Activated CD4-positive, alpha-beta T cell treated with anti-CD3 and anti-CD28 coated beads, Interleukin-2, Interleukin-4, amounts not matched to agents 100 ng/mL and 50 ng/mL, durations not matched to agents 16 hours and 8 hours (primary cell): ENCODE measurements around the gene RFX6.
A peak's percentile ranks its signal among the peaks of the same experiment; 100 is the strongest.

Source experiments
- DNase-seq: peaks from one replicate; pipeline ENCODE4 v3.0.0-alpha.2; 2020; ENCODE audit warnings: low spot score

The RFX6 gene

DNA sequence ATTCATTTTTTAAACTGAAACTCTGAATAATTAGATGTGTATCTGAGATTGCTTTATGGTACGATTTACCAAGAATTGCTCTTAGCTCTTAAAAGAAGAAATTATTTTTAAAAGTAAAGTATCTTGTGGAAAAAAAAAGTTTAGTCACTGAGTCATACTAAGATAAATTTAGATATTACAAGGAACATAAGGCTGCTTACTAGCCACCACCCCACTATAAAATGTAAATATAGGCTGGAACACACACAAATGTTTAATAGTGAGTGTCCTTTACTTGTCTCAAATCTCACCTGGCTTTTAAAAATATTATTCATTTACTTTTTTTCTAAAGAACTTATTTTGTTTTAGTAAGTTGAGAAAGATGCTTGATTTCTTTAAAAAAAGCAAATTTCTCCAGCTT lies 17.6 kb downstream of the RFX6 start:
- no peak for DNase-seq

DNA sequence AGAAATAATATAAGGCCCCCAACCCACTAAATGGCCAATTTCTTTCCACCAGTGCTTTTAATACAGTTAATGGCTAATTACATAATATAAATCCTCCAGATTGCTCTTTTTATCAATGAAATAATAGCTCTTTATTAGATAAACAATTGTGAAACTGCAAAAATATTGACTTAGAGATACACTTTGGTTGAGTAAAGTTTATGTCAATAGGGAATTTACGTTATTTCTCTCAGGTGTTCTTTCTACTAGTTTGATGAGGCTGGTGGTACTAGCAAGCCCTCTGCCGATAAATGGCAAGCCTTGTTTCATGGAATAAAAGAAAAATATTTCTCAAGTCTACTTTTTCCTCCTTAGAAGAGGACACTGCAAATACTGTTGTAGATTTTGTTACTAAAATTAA lies 18.9 kb downstream of the RFX6 start:
- DNase-seq, result no peak

DNA sequence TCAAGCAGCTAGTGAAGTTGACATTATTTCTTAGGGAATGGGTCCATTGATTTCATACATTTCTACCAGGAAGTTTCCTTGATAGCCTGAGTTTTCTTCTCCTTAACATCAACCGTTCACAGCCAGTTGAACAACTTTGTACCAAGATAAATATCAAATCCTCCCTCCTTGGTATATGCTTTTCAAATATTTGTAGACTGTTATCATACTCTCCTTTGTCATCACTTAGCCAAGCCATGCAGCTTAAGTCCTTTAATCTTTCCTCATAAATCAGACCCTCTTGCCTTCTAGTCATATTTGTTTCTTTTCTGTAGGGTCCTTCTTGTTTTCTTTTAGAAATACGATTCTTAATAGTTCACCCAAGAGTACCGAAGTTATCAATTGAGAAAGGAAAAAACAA lies 25.6 kb downstream of the RFX6 start:
- DNase-seq, result no peak

DNA sequence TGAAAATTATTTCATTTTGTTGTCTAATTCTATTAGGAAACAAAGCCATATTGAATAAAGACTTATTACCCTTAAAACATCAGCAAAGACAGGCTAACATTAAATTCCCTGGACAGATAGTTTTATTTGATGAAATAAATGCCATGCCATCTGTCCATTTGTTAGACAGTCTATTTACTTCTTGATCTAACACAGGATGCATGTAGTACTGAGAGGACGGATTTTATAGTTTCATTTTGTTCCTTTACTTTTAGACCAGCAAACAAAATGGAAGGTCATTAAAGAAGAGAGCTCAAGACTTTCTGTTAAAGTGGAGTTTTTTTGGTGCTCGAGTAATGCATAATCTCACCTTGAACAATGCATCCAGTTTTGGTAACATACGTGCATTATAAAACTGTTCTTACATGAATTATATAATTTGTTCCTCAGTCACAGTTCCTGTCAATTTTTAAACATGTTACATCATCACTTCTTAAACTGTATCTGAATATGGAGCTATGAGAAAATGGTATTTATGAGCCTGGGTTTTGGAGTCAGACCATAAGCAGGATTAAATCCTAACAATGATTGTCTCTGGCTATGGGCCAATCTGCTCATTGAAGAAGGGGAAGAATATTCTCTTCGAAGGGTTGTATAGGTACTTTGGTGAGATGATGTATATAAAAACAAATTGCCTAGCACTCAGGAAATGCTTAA lies 46.0 kb downstream of the RFX6 start:
- DNase-seq, result no peak

DNA sequence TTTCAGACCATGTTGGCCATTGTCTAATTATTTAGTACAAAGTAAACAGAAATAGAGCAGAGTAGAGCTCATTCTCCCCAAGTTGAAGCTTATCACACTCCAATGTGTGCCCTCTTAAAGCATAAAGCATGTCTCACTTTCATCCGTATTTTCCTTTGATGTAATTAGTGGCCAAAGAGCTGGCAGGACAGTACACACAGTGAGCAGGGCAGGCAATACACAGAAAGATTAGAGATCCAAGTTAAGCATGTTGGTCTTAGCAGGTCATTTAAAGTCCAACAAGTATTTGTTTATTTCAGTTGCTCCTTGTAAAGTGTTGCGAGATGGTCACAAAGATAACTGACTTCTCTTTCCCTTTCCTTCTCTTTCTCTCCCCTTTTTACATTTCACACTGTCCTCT lies 47.2 kb downstream of the RFX6 start:
- no peak for DNase-seq

DNA sequence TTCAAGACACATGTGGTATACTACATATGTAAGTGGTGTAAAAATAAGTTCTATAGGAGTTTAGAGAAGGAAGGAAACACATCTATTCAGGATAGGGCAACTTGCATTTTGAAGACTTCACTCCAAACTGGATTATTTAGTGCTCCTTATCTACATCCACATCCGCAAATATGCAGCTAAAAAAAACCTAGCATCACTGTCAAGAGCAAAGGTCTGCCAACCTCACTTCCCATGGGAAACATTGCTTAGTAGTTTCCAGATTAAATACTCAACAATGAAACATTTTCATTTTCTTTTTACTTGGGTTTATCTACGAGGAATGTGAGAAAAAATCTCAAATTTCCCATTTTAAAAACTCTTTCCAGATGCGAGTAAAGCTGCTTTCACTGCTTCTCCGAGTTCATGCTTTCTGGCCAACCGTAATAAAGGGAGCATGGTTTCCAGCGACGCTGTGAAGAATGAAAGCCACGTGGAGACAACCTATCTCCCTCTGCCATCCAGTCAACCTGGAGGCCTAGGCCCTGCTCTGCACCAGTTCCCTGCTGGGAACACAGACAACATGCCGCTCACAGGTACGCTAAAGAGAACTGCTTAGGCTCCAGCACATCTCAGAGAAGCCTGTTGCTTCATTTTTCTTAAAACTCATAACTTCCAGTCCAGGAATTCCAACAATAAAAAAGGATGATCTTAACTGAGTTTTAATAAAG lies 48.2 kb downstream of the RFX6 start:
- DNase-seq, result no peak

DNA sequence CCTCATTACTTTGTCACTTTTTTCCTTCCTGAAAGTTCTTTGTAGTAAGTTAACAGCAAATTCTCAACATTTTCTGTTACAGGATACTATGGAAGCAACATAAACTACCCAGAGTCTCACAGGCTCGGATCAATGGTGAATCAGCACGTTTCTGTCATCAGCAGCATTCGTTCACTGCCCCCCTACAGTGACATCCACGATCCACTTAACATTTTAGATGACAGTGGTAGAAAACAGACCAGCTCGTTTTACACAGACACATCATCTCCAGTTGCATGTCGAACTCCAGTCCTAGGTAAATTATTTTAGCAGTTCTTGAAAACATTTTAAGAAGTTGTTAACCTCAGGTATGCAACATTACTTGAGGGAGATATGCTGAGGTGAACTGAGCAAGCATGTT lies 51.6 kb downstream of the RFX6 start:
- no peak for DNase-seq

DNA sequence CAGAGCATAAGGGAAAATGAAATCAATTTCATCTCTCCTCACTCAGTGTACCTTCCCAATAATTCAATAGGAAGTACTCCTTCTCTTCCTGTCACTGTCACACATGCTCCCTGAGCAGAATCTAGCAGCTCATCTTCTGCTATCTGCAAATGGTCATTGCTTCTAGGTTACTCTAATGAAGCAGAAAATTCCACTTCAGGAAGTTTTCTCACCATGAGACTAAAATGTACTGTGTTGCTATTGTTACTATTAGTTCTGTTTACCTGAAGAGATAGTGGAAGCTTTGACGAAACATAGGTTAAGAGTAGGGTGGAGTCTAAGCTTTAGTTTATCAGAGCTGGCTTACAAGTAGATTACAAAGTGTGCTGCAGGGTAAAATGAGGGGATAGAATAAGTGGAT lies 52.8 kb downstream of the RFX6 start:
- no peak for DNase-seq

DNA sequence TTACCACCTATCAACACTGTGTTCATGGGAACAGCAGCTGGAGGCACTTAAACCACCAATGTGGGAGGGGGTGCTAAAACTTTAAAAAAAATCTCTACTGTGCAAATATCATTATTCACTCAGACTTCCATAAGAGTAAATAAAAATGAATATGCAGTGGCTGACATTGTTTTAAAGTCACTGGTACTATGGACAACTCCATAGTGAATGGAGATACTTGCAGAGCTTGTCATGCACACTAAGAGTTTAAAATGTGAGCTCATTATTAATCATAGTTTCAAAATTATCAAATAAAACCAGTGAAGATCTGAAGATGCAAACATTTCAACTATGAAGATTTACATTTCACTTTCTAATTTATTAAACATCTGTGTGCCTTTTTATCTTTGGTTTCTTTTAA lies 54.4 kb downstream of the RFX6 start:
- DNase-seq, result no peak

DNA sequence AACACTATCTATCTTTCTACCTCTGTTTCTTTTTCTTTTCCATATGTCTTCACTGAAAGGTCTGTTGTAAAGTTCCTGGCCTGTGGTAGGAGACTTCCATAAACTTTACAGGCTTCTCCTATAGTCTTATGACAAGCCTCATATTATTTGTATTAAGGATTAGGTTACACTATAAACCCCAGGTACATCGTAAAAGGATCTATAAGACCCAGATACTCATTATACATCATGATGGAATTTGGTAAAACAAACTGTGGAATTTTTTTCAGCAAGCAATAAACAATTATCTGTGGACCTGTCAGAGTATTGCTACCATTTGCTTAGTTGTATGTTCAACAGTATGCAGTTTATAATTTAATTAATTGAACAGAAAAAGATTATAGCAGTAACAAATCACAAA lies 55.5 kb downstream of the RFX6 start:
- no peak for DNase-seq

DNA sequence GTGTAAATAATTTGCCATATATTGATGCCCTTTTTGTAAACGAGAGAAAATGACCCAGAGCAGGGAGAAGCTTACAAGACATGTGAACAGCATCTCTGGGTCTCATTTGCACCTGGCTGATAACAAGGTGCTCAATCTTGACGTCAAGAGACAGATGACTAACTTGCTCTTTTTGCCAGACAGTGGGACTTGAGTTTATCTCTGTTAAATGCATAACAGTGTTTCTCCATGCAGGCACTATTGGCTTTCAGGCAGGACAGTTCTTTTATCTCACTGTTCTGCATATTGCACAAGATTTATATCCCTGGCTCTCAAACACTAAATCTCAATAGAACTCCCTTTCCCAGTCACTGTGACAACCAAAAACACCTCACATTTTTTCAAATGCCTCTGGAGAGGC lies 56.4 kb downstream of the RFX6 start:
- DNase-seq, result no peak

DNA sequence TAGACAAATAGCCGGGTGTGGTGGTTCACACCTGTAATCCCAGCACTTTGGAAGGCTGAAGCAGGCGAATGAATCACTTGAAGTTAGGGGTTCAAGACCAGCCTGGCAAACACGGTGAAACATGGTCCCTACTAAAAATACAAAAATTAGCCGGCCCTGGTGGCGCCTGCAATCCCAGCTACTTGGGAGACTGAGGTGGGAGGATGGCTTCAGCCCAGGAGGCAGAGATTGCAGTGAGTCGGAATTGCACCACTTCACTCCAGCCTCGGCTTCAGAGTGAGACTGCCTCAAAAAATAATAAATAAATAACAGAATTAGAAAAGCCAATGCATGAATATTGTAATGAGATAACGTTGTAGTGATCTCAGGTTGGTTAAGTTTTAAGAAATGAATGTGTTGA lies 61.3 kb downstream of the RFX6 start:
- no peak for DNase-seq

DNA sequence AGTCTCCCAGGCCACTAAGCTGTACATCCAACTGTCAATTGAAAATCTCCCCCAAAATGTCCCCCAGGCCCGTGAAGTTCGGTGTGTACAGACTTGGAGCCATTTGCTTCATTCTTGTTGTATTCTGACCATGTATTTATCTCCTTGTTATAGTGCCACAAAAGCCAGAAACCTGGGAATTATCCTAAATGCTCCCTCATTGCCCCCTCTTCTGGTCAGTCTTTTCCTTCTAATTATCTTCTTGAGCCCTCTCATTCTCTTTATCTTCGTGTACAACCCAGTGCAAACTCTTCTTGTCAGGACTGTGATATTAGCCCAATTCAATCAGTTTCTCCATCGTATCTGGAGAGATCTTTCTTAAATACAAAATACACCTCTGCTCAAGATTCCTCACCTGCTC lies 64.7 kb downstream of the RFX6 start:
- no peak for DNase-seq

DNA sequence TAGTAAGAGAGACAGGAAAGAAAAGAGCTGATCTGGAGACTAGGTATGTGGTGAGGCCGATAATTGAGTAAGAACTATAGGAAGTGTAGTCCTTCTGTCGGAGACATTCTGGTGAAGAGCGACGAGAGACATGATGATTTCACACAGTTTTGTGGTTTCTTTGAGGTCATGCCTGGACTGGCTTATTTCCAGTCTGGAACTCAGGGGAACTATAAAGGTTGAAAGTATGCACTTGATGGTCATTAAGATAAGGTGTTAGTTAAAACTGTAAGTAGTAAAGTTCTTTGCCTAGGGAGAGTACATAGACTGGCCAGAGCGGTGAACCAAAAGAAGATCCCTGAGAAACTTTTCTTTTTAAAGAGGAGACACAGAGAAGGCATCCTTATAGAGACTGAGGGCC lies 68.8 kb downstream of the RFX6 start:
- DNase-seq, result no peak

DNA sequence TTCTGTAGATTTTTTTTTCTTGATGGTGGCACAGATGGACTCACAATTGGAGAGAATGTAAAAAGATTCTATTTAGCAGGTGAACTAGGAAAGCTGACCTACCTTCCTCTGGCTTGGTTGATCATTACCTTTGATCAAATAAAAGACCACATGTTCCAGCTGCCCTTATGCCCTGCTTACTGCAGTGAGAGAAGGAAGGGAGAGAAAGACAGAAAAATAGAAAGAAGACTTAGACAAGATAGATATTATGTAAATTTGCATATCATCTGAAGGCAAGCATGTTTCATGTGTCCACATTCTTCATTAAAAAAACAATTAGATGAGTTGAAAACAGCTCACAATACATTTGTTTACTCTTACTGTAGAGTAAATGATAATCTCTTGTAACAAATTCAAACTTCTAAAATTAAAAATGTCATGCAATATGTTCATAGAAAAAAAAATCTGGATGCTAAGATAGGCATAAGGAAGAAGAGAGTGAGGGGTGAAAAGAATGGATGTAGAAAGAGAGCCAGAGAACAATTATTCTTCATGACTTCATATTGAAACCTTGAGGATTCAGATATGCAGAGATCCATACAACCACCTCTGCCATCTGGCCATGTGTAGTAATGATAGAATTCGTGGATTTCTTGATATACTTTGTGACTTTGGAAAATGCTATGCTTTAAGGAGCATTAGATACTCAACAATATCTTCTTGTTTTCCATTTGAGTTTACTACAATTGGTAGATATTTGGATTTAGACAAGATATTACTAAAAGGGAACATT lies 71.7 kb downstream of the RFX6 start:
- no peak for DNase-seq

DNA sequence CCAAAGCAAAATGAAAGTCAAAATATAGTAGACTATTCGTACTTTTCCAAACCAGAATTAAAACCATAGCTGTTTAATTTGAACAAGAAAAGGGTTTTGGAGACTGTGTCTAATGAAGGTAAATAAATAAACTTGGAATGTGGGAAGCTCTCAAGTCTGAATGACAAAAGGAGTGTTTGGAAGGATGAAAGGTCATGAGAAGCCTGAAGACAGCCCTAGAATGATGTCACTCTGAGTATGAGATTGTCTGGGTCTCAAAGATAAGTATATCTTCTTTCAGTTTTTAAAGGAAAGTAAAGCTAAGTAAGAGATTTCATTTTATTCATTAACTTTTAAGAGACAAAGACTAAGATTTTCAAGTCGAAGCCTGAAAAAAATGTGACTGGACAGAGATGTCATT lies 72.9 kb downstream of the RFX6 start:
- DNase-seq, result no peak

DNA sequence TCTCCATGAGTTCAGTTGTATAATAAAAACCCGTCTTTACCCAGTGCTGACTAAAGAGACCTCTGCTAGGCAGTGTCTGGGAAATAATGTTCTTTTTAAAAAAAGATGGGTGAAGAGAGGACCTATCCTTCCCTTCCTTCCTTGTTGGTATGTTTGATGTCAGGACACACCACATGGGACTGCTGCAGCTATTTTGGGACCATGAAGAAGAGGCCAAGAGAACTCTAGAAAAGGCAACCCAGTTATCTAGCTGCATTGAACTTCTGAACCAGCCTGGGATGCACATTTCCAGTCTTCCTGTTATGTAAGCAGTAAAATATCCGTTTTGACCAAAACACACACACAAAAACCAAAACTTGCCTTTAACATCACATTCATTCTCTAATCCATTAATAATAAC lies 77.3 kb downstream of the RFX6 start:
- DNase-seq, result no peak

DNA sequence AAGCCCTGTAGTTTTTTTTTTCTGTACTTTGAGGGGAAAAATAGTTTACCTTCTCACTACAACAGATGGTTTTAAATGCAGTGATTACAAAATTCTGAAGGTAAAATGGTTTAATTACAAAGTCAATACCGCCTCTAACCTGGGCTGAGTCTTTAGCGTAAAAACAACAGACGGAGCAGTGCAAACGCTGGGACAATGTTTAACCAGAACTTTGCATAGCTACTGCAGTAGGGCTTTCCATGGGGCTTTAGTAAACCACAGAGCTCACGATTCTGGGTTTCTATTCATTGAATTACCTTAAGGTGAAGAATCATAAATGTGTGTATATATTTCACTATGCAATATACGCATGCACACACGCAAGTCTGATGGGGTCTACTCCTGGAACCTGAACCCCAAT lies 77.9 kb downstream of the RFX6 start:
- DNase-seq, result no peak

DNA sequence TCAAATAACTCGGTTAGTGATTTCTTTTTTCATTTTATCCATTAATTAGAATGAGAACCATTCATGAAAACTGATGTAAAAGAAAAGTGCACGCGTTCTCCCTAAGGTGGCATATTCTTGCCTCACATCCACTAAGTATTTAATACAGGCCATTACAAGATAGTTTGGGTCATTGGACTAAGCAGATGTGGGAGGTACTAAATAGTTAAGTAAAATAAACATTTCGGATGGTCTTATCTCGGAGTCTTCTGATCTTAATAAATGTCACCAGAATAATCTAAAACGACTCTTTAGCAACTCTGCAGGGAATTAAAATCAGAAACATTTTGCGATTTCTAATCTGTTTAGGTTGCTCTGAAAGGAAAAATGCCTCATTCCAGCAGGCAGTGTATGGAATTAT lies 78.7 kb downstream of the RFX6 start:
- DNase-seq, result no peak

DNA sequence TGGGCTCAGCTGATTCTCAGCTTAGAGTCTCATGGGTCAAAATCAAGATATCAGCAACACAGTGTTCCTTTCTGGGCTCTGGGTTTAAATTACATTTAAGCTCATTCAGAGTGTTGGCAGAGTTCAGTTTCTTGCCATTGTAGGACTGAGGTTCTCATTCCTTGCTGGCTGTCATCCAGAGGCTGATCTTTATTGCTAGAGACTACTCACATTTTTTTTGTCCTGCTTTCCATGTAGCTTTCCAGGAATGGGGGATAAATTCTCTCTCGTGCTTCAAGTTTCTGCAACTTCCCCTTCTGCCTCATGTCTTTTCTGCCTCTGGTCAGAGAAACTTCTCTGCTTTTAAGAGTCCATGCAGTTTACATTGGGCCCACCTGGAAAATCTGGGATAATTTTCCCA lies 86.9 kb downstream of the RFX6 start:
- no peak for DNase-seq

DNA sequence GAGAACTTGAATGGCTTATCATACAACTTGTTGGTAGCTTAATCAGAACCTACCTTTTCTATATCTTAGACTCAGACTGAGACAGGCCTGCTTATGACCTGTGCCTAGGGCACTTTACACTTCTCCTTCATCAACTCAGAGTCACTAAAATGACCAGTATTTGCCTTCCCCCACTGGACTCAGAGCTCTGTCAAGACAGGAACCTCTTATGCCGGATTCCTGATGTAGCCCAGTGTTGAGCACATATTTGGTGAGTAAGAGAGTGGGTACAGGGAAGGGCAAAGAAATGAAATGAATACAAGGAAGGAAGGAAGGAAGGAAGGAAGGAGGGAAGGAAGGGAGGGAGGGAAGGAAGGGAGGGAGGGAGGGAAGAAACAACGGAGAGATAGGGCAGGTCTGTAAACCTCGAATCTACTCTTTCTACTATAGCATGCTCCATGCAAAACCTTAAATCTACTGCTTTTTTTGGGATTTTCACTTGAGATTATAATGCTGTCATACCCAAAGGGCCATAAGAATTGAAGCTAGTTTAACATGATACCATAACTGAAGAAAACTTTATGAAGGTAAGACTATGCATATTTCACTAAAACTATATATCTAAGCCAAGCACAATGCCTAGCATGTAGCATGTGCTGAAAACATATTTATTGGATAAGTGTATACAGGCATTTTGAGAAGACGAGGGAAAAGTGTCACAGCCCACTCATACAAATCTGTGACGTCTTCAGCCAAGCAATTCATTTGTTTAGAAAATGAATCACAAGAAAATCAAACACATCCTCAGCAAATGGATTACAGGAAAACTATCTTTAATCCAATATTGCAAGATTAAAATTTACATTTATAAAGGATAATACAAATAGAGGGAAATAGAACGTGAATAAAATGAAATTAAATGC lies 89.9 kb downstream of the RFX6 start:
- DNase-seq, result no peak

DNA sequence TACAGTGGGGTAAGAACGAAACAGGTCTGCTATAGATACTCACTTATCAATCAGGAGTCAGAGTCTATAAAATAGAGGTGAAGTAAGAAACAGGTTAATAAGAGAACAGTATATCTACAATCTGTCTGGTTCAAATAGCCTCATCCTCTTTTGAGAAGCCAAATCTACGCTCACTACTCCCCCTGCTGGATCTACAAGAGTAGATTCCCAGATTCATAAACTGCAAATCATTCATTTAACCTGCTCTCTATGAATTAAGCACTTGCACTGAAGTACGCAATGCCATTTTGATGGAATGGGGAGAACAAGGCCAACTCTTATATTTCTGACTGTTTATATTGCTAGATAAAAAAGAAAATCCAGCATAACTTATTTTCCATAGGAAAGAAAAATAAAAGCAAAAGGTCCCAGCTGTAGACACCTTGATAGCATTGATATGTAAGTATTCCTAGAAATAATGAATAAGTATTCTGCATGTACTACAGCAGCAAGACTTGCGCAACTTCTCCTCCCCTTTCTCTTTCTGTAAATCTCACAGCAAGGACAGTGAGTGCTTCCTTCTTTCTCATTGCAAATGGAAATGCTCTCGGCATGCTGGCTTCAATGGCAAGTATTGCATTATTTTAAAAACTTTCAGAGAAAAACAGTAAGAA lies 92.3 kb downstream of the RFX6 start:
- peak; percentile 44 for DNase-seq
